Measurements from ENCODE around the gene GUK1. TPM values are rescaled to one million over a fixed set of nuclear protein-coding genes. Genes with fewer than 3 reads are reported as not detected.
"Not testable (repeated sequence)": the region's sequence is repeated elsewhere in the genome, so short reads cannot be mapped to it uniquely, and the experiment has no call there.

Gene GUK1
- total RNA-seq, 1 donor from 2014 or later: 724 TPM

- DNase-seq: no peak
These were observed 24.7 kb downstream of the GUK1 start for GRCh38 chr1:228164561-228165371.

GRCh38 chr1:228165372-228166169 lies 25.5 kb downstream of the GUK1 start, which contains the start of gene IBA57:
Gene IBA57 (plus strand): TSS chr1:228165804. CDS start chr1:228165817, 13 bp downstream.
- DNase-seq: peak; percentile 100

GRCh38 chr1:228166170-228166936 lies 26.3 kb downstream of the GUK1 start:
- DNase-seq: peak; percentile 62

- no peak for DNase-seq
These were observed 28.6 kb downstream of the GUK1 start for GRCh38 chr1:228168563-228169270.

- DNase-seq: no peak
These were observed 29.3 kb downstream of the GUK1 start for GRCh38 chr1:228169345-228169744.

- DNase-seq: no peak
These were observed 30.6 kb downstream of the GUK1 start for GRCh38 chr1:228170666-228171065.

- no peak for DNase-seq
These were observed 31.3 kb downstream of the GUK1 start for GRCh38 chr1:228171221-228171891.

- DNase-seq: no peak
These were observed 32.8 kb downstream of the GUK1 start for GRCh38 chr1:228172591-228173527.

- not testable (repeated sequence) for DNase-seq
These were observed 33.7 kb downstream of the GUK1 start for GRCh38 chr1:228173528-228174481.

- DNase-seq: no peak
These were observed 34.6 kb downstream of the GUK1 start for GRCh38 chr1:228174482-228175315.

- DNase-seq: no peak
These were observed 35.4 kb downstream of the GUK1 start for GRCh38 chr1:228175316-228176023.

- no peak for DNase-seq
These were observed 35.9 kb downstream of the GUK1 start for GRCh38 chr1:228176024-228176395.

GRCh38 chr1:228176461-228177182 lies 36.5 kb downstream of the GUK1 start:
- DNase-seq: no peak

GRCh38 chr1:228177183-228177475 lies 37.0 kb downstream of the GUK1 start:
- no peak for DNase-seq

GRCh38 chr1:228177721-228178710 lies 37.9 kb downstream of the GUK1 start:
- DNase-seq: no peak

Measured in dermis blood vessel endothelial cell (primary cell).